SU-DHL-6 (cell line): ENCODE results near the gene ST3GAL4.

Experiments used
- CTCF ChIP-seq: fragments of 200-600 bp; sonication (generic); IDR thresholded peaks from one replicate; pipeline ENCODE4 v1.5.1; 2017; ENCODE audit warnings: antibody characterized with exemption, mild to moderate bottlenecking, low read length, moderate library complexity; ENCODE audit not compliant: insufficient read depth, poor library complexity, severe bottlenecking
- EZH2phosphoT487 ChIP-seq: fragments of 200-600 bp; sonication (generic), shearing (Covaris generic); conservative IDR thresholded peaks from 2 replicates; pipeline ENCODE4 v1.6.1; 2018; ENCODE audit warnings: mild to moderate bottlenecking, antibody characterized with exemption, low read length, moderate library complexity, mixed read lengths

GRCh38 chr11:126459691-126460281 lies 104.3 kb downstream of the ST3GAL4 start:
- no peak for TF ChIP-seq CTCF
- no peak for TF ChIP-seq EZH2phosphoT487
